ENCODE data around the gene MAVS.
"Not testable (repeated sequence)": the region's sequence is repeated elsewhere in the genome, so short reads cannot be mapped to it uniquely, and the experiment has no call there.

Gene MAVS

DNA sequence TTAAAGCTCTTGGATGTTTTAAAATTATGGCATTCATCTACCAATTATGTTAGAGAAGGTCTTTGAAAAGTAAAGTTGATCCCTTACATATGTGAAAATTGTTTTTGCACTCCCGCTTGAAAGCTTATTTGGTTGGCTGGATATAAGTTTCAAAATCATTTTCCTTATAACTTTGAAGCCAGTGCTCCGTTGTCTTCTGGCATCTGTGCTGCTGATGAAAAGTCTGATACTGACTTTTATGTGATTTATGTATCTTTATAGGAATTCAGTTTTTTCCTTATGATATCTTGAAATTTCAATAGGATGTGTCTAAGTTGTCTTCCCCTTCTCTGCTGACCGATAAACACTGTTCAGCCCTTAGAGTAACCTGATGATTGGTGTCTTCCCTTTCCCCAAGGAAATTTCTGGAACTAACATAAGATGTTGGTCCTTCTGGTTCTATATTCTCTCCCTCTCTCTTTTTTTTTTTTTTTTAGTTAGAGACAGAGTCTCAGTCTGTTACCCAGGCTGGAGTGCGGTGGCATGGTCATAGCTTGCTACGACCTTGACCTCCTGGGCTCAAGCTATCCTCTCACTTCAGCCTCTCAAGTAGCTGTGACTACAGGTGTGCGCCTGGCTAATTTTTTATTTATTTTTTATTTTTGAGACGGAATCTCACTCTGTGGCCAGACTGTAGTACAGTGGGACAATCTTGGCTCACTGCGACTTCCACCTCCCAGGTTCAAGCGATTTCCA lies 55.2 kb downstream of the MAVS start:
- no peak for TF ChIP-seq CTCF (conservative IDR thresholded peaks at IDR 0.05; ENCODE audit: low read depth, low read length)
- DNase-seq (ENCODE audit: low read depth): no peak
- no peak overlapping the region for H3K4me3 ChIP-seq (ENCODE audit: low read length)

GRCh38 chr20:3902446-3902845 lies 55.8 kb downstream of the MAVS start:
- DNase-seq (ENCODE audit: low read depth): no peak
- TF ChIP-seq CTCF (conservative IDR thresholded peaks at IDR 0.05; ENCODE audit: low read depth, low read length): no peak
- no peak overlapping the region for H3K4me3 ChIP-seq (ENCODE audit: low read length)

- no peak for DNase-seq (ENCODE audit: low read depth)
- H3K4me3 ChIP-seq (ENCODE audit: low read length): no peak overlapping the region
- no peak for TF ChIP-seq CTCF (conservative IDR thresholded peaks at IDR 0.05; ENCODE audit: low read depth, low read length)
These were observed 57.6 kb downstream of the MAVS start for GRCh38 chr20:3904224-3904623.

DNA sequence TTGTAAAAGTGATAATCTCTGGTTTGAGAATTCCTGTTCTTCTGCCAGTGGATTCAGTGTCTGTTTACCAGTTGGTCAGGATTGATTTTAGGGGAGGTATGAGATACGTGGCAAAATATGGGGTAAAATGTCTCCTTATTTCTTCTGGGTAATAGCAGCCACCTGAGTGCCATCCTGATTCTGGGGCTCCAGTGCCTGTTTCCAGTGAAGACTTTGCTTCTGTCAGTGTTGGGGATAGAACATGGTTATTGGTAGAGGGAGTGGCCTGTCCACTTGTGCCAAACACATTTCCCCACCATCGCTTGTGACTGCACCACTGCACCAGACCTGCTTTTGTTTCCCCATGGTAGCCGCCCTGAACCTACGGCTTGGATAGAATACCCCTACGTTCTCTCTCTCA lies 58.2 kb downstream of the MAVS start:
- no peak overlapping the region for H3K4me3 ChIP-seq (ENCODE audit: low read length)
- DNase-seq (ENCODE audit: low read depth): no peak
- TF ChIP-seq CTCF (conservative IDR thresholded peaks at IDR 0.05; ENCODE audit: low read depth, low read length): no peak

DNA sequence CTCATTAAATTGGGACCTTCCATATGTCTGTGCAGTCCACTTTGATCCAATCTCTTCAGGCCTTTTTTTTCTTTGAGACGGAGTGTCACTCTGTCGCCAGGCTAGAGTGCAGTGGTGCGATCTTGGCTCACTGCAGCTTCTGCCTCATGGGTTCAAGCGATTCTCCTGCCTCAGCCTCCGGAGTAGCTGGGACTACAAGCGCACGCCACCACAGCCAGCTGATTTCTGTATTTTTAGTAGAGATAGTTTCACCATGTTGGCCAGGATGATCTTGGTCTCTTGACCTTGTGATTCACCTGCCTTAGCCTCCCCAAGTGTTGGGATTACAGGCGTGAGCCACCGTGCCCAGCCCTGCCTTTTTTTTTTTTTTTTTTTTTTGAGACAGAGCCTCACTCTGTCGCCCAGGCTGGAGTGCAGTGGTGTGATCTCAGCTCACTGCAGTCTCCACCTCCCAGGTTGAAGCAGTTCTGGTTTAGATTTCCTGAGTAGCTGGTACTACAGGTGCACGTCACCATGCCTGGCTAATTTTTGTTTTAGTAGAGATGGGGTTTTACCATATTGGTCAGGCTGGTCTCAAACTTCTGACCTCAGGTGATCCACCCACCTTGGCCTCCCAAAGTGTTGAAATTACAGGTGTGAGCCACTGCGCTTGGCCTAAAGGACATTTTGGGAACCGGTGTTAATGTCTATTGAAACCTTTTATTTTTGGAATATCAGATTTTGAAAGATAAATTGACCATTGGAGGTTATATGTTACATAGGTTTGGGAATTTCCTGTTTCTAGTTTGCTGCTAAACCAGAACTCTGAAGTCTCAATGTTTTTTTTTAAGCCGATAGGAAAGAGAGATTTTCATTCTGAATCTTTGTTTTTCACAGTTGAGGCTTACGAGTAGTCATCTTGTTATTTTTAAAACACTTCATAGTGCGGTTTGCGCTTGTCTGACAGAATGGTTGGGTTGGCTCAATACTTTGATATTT lies 60.4 kb downstream of the MAVS start:
- DNase-seq (ENCODE audit: low read depth); H3K4me3 ChIP-seq (ENCODE audit: low read length): not testable (repeated sequence)

DNA sequence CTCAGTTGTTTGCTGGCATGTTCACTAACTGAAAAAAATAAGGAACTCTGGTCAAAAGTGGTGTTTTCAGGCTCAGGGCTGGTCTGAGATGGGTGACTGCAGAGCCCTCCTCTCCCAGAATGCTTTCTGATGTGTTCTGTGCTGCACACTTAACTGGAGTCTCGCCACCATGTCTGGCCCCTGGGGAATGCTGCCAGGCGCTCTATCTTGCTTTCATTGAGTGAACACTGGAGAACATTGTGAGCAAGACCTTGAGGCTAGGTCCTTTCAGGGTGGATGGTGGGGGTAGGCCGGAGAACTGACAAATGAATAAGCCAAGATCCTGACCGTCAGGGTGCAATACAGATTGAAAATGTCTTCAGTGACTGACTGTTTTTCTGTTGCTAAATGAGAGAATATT lies 62.0 kb downstream of the MAVS start:
- DNase-seq (ENCODE audit: low read depth): no peak
- TF ChIP-seq CTCF (conservative IDR thresholded peaks at IDR 0.05; ENCODE audit: low read depth, low read length): no peak
- no peak overlapping the region for H3K4me3 ChIP-seq (ENCODE audit: low read length)

DNA sequence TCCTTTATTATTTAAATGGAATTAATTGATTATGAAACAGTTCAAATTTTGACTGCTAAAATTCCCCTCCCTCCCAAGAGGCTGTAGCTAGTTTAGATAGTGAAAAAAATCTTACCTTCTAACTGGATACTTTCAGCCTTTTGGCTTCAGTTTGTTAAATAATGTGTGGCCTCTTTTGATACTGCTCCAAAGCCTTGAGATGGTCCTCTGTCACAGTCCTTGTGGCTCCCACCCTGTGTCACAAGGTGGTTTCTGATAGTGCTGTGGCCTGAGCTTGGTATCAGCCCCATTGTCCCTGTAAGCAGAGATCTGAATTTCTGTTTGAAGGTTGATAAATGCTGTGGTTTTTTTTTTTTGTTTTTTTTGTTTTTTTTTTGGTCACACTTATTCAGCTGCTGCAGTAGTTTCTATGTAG lies 63.3 kb downstream of the MAVS start:
- no peak overlapping the region for H3K4me3 ChIP-seq (ENCODE audit: low read length)
- DNase-seq (ENCODE audit: low read depth): no peak
- TF ChIP-seq CTCF (conservative IDR thresholded peaks at IDR 0.05; ENCODE audit: low read depth, low read length): no peak

Data from retinal pigment epithelial cell (primary cell).